CD4-positive, alpha-beta T cell treated with Interleukin-15 for 4 hours (primary cell): ENCODE measurements around the gene MAPRE2.
"Not testable (repeated sequence)": the region's sequence is repeated elsewhere in the genome, so short reads cannot be mapped to it uniquely, and the experiment has no call there.

Source experiments
- DNase-seq: peaks from one replicate; pipeline ENCODE4 v3.0.0-alpha.2; 2020; ENCODE audit warnings: low spot score

The MAPRE2 gene

GRCh38 chr18:35122586-35123224 is 81.5 kb downstream of the MAPRE2 start:
- DNase-seq = no peak

DNA sequence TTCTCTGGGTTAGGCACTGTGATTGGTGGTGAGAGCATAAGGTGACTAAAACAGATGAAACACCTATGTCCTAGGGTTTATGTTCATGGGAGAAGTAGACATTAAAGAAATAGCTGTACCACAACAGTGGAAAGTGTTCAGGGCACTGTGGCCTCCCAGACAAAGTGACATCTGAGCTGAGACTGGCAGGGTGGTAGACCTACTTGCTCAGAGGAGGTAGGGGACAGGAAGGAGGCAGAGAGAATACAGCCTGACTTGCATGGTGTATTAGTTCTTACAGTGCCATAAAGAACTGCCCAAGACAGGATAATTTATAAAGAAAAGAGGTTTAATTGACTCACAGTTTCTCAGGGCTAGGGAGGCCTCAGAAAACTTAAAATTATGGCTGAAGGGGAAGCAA is 82.6 kb downstream of the MAPRE2 start:
- DNase-seq = no peak

DNA sequence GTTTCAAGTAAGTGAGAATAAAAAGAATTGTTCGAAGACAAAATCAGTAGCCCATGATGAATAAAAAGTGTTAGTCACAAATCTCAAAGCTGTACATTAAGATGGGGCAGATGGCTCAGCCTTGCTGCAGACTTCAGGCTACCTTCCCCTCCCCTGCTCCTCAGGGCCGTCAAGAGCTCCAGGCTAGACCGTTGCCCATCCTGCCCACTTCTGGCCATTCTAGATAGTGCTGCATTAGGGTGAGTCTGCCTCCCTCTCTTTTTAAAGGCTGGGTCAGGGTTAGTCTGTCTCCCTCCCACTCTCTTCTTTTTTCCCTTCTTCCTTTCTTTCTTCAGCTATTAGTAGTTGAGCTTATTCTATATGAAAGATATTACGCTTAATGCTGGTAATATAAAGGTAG is 86.0 kb downstream of the MAPRE2 start:
- no peak for DNase-seq

- no peak for DNase-seq
Observed at GRCh38 chr18:35128675-35129074, 87.5 kb downstream of the MAPRE2 start.

DNA sequence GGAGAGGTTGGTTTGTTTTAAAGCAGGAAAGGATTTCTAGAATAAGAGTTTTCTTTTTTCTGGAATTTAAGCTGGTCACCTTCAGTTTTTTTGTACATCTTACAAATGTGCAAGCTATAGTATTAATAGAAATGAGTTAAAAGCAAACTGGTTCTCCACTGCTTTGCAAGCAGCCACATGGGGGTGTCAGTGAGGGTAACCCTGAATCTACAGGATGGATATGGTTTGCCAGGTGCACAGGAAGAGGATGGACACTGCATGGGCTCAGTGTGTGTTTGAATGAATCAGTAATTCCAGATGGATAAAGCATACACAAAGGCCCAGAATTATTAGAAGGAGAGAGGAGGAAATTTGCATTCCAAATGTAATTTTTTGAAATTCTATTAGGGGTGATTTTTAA is 89.0 kb downstream of the MAPRE2 start:
- no peak for DNase-seq

DNA sequence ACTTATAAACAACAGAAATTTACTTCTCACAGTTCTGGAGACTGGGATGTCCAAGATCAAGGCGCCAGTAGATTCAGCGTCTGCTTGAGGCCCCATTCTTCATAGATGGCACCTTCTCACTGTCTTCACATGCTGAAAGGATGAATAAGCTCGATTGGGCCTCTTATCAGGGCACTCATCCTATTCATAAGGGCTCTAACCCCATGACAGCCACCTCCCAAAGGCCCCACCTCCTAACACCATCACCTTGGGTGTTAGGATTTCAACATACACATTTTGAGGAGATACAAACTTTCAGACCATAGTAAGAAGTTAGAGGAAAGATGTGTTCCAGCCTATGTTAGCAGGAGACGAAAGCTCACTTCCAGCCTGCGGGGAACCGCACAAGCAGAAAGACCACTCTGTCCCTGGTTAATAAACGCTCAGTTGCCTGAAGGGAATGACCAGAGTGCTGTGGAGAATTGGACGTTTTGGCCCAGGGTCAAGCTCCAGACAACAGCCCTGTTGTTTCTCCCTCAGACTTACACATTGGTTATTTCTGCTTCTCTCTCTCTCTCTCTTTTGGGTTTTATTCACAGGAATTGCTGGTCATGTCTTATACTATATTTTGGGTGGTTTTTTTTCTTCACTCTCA is 90.3 kb downstream of the MAPRE2 start:
- no peak for DNase-seq

DNA sequence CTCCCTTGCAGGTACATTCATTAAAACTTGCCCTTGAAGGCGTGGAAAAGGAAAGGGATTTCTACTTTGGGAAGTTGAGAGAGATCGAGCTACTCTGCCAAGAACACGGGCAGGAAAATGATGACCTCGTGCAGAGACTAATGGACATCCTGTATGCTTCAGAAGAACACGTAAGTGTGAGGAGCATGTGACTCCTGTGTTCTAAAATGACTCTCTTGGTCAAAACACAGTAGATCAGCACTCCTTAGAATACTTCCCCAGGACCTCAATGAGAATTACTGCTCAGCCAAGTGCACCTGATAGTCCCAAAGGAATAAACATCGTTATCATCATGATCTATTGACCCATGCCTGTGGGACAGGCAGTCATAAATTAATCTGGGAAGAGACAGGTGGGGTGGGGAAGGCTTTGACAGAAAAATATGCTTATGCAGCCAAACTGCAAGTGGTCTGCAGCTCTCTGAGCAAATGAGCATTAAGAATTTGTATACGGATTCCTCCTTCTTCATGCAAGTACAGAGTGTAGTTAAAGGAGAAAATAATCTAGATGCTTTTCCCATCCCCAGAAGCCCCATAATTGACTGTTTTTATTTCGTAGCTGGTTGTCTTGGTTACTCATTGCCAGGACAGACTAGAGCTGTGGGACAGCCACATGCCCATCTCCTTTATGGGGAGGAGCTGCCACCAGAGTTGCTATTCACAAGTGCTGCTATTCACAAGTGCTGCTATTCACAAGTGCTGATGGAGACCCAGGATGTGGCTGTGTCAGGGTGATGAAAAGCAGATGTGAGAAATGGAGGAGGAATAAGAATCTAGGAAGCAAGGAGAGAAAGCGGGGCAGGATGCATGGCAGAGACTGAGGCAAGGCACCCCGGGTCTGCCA is 91.0 kb downstream of the MAPRE2 start:
- no peak for DNase-seq

DNA sequence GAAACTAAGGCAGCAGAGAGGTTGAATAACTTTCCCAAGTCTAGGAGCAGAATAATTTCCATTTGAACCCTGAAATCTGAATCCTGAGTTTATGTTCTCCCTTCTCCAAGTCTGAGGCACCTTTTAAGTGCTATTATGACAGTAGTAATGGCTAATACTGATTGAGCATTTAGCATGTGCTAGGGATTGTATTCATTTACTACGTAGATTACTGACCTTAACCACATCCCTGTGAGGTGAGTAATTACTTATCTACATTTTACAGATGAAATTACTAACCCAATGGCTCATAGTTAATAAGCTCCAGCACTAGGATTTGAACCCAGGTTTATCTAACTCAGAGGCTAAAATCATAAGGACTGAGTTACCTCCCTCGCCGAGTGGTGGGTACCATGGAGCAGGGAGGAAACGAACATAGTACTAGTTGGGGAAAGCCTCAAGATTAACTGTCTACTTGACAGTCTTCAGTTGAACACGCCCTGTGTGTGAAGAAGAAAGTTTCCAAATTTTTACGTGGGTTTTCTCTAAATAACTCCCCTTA is 93.0 kb downstream of the MAPRE2 start:
- no peak for DNase-seq

GRCh38 chr18:35134791-35135531 is 93.7 kb downstream of the MAPRE2 start:
- no peak for DNase-seq

- DNase-seq = no peak
Observed at GRCh38 chr18:35136248-35136647, 95.0 kb downstream of the MAPRE2 start.

DNA sequence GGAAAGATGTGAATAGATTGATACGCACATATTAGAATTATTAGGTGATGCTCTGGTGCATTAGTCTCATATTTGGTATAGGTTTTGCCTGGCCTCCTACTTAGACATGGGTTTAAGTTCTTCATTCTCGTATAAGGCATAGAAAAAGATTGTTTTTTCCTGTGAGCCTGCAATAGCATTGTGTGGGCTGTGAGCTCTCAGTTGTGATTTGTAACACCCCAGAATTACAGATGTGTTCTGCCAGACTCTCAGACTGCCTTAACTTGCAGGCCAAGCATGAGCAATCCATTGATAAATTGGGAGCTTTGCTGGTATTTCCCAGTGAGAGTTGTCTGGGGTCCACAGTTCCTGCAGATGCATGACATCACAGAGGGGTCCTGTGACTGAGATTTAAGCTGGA is 95.7 kb downstream of the MAPRE2 start:
- no peak for DNase-seq

DNA sequence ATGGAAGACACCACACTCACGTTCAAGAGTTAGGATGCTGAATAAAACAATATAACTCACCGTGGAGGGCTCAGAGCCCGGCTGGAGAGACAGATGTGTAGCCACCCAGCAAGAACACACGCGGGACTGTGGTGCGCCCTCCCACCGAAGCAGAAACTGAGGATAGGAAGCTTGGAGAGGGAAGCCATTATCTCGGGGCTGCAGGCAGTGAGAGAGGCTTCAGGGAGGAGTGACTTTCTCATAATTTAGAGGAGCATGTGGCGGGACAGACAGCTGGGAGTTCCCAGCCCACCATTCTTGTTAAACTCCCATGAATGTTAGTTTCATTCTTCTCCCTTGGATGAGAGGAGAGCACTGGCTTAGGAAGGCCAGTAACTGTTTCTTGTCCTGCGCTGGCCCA is 96.4 kb downstream of the MAPRE2 start:
- no peak for DNase-seq

- DNase-seq = no peak
Observed at GRCh38 chr18:35138773-35139172, 97.6 kb downstream of the MAPRE2 start.

- DNase-seq = no peak
Observed at GRCh38 chr18:35139517-35139916, 98.3 kb downstream of the MAPRE2 start.

GRCh38 chr18:35141077-35141476 is 99.9 kb downstream of the MAPRE2 start:
- DNase-seq = no peak

DNA sequence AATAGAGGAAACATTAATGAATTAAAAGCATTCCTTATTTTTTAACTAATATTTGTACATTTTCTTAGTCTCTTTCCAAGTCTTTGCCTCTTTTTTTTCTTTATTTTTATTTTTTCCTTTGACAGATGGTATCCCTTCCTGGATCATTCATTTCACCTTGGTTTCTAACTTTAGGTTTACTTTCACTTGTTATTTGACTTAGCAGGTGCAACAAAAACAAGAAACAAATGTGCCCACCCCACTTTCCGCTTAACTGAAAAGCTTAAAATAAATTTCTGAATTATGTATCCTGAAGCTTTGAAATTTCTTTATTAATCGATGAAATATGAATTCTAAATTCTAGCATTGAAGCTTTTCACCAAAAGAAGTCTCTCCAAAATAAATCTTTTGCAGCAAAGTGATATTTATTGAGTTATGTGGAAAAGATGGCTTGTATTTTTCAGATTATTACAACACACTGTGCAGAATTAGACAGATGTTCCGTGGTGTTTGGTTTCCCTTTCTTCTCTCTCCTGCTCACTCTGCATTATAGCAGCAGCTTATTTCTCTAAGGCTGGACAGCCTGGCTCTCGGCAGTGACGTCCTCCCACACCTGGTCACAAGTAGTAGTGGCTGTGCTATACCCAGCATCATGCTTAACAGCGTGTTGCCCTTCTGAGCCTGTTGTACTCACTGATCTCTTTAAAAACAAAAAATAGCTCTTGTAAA is 100.5 kb downstream of the MAPRE2 start:
- DNase-seq = no peak

GRCh38 chr18:35142275-35142615 is 101.0 kb downstream of the MAPRE2 start:
- no peak for DNase-seq

- peak; percentile 29 for DNase-seq
Observed at GRCh38 chr18:35143622-35144596, 102.7 kb downstream of the MAPRE2 start.

GRCh38 chr18:35144698-35145097 is 103.5 kb downstream of the MAPRE2 start:
- no peak for DNase-seq

- not testable (repeated sequence) for DNase-seq
Observed at GRCh38 chr18:35150195-35150594, 109.0 kb downstream of the MAPRE2 start.
